GM21390 (cell line): ENCODE data around the gene CD3D.
"Not testable (repeated sequence)": the region's sequence is repeated elsewhere in the genome, so short reads cannot be mapped to it uniquely, and the experiment has no call there.

Experiments used
- ATAC-seq: cut with Tn5 transposase; IDR thresholded peaks from one replicate; pipeline ENCODE4 v1.9.1; 2021; ENCODE audit not compliant: unreplicated experiment

CD3D gene

DNA sequence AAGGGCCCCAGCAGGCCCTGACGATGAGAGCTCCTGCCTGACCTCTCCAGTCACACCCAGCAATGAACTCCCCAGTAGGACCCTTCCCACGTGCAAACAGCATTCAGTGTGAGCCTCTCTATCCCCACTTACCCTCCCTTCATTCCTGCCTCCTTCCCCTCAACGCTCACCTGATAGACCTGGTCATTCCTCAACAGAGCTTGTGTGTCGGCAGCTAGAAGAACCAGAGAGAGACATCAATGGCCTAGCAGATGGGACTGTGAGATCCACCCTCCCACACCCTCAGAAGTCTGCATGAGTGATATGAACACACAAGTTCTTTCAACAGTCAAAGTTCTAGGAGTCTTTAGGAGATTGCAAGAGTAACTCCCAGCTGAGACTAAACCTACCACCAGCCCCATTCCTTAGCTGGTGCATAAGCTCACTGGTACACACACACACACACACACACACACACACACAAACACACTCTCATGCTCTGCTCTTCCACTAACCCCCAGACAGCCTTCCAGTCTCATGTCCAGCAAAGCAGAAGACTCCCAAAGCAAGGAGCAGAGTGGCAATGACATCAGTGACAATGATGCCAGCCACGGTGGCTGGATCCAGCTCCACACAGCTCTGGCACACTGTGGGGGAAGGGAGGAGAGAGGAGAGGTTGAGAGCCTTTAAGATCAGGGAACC, 3.1 kb downstream of the CD3D start:
- ATAC-seq, result no peak

DNA sequence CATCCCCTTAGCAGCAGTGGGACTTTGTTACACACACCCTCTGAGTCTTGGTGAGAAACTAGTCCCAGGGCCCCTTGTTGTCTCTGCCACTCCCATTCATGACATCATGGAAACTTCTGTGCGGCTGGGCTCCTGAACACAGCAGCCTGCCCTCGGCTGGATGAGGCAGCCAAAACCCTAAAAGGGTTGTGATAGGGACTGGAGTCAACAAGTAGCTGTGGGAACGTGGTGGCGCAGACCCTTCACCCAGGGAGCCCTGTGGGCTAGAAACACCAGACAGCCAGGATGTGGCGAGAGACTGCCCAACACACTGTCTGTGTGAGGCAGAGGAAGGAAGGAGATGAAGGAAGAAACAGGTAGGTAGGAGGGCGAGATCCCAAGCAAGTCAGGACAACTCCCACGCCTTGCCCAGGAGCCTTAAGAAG, 3.9 kb downstream of the CD3D start:
- no peak for ATAC-seq

GRCh38 chr11:118334745-118335144, 7.8 kb downstream of the CD3D start:
- ATAC-seq, result no peak

DNA sequence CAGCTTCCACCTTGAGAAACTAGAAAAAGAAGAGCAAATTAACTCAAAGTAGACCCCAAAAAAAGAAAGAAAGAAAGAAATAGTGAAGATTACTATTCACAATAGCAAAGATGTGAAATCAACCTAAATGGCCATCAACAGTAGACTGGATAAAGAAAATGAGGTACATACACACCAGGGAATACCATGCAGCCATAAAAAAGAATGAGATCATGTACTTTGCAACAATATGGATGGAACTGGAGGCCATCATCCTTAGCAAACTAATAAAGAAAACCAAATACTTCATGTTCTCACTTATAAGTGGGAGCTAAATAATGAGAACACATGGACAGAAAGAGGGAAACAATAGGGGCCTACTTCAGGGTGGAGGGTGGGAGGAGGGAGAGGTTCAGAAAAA, 13.8 kb downstream of the CD3D start:
- ATAC-seq, result no peak

GRCh38 chr11:118325283-118325682, 17.2 kb downstream of the CD3D start:
- no peak for ATAC-seq

DNA sequence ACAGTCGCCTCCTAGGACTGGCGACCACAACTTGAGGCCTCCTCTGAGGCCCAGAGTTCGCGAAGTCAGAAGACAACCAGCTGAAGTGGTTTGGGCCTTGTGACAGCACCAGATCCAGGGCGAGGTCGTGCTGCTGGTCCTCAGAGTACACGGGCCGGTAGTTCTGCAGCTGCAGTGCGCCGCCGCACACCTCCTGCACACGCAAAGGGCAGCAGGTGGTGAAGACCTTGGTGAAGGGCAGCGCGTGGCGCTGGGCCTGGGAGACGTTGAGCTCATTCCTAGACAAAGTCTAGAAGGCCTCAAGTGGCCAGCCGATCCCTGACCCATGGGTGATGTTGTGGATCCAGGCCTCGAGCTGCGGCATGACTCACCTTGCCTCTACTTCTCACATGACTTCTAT, 19.8 kb downstream of the CD3D start:
- ATAC-seq, result no peak

DNA sequence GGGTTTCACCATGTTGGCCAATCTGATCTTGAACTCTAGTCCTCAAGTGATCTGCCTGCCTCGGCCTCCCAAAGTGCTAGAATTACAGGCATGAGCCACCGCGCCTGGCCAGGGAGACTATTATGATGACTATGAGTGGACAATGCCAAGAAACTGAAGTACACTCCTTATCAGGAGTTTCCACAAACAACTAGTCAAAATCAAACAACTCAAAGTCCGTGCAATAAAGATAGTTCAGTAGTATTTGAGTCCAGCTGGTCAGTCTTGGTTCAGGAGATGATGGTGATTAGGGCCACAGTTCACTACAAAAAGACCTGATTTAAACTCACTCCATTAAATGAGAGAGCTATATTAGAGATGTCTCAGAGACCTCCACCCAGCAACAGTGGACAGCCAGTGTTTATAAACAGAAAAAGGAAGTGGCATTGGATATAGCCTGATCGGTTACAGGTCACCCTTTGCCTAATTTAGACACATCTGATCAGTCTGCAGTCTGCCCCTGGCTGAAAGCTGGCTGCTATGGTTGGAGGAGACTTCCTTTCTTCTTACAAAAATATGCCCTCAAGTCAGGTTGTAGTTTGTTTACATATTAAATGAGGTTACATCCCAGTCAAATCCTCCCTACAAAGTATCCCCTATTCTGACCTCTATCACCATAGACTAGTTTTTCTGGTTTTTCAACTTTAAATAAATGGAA, 21.0 kb downstream of the CD3D start:
- no peak for ATAC-seq

GRCh38 chr11:118320515-118320914, 22.0 kb downstream of the CD3D start:
- ATAC-seq, result no peak

DNA sequence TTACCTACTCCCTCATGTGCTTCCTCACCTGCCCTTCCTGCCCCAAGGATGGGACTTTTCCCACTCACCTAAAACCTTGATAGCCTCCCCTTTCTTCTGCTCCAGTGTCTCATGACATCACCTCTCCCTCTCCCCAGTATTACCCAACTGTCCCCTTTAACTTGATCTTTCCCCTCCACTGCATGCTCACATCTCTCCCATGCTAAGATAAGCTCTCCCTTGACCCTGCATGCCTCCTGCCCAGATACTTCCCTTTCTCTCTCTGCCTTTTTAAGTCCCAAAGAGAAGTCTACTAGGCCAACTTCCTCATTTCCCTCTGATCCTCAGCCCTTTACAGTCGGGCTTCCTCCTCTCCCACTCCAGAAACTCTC, 23.2 kb downstream of the CD3D start:
- ATAC-seq, result no peak

GRCh38 chr11:118318581-118319336, 23.7 kb downstream of the CD3D start:
- no peak for ATAC-seq

GRCh38 chr11:118318124-118318523, 24.4 kb downstream of the CD3D start:
- ATAC-seq, result no peak

DNA sequence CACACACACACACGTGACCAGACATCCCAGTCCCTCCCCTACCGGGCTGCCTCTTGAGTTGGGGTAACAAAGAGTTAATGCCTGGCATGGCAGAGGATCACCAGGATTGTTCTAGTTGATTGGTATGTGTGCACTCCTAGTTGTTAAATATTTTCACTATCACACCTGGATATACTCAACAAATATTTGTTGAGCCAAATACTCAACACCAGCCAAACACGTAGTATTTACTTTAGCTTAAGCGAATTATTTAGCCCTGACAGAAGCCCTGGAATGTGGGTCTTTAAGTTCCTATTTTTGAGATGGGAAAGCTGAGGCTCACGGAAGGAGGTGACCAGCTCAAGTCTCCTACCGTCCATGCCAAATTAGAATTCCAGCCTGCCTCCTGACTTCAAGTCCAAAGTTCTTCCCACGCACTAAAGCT, 27.5 kb downstream of the CD3D start:
- no peak for ATAC-seq

GRCh38 chr11:118313242-118313641, 29.3 kb downstream of the CD3D start:
- no peak for ATAC-seq

DNA sequence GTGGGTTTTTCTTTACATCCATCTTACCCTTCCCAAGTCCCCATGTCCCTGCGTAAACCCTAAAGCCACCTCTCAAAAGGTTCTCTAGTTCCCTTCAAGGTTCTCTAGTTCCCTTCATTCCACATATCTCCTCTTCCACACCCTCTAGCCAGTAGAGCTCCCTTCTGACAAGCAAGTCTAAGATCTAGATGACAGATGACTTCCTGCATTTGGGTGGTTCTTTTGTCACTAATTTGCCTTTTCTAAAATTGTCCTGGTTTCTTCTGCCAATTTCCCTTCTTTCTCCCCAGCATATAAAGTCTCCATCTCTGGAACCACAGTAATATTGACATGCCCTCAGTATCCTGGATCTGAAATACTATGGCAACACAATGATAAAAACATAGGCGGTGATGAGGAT, 30.2 kb downstream of the CD3D start:
- ATAC-seq, result no peak

GRCh38 chr11:118311518-118311917, 31.0 kb downstream of the CD3D start:
- no peak for ATAC-seq

GRCh38 chr11:118310781-118311485, 31.6 kb downstream of the CD3D start:
- no peak for ATAC-seq

DNA sequence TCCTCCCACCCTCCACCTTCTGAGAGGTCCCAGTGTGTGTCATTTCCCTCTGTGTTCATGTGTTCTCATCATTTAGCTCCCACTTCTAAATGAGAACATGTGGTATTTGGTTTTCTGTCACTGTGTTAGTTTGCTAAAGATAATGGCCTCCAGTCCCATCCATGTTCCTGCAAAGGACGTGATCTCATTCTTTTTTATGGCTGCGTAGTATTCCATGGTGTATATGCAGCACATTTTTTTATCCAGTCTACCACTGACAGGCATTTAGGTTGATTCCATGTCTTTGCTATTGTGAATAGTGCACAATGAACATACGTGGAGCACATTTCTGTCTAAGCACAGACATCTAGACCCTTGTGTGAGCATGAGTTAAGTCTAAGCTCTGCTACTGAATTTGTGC, 32.2 kb downstream of the CD3D start:
- ATAC-seq, result no peak

- ATAC-seq, result not testable (repeated sequence)
These were observed 33.4 kb downstream of the CD3D start for GRCh38 chr11:118308995-118309528.

DNA sequence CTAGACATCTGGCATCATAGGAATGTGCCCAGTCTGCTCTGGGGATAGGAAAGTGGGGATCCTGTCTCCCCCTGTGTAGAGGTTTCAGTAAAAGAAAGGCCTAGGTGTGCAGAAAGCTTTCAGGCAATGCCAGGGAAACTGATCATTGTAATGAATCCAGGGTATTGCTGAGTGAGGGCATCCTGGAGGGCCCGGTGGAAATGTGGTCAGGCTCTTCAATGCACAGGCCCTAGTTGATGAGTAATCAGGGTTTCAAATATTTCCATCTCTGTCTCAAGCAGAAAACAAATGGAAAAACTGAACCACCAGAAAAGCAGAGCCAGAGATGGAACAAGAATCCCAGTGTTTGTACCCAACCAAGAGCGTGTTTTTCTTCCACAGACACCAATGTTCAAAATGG, 35.9 kb downstream of the CD3D start:
- no peak for ATAC-seq

DNA sequence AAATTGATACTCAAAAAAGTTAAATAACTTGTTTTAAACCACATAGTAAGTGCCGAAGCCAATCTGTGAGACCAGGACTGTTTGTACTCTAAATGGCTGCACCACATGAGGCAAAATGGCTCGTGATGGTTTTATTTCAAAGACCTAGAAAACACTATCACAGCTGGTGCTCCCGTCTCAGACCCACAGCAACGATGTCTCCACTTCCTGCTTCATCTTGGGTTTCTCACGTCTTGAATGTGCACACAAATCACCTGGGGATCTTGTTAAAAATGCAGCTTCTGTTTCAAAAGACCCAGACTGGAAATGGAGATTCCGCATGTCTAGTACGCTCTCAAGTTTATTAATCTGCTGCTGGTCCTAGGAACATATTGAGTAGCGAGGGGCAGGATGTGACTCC, 36.8 kb downstream of the CD3D start:
- no peak for ATAC-seq

GRCh38 chr11:118304568-118305248, 37.8 kb downstream of the CD3D start, which contains the start of gene CD3E:
Gene CD3E (plus strand): TSS chr11:118304730. CDS start chr11:118304953, 223 bp downstream.
- no peak for ATAC-seq
